Astrocyte (in vitro differentiated cells and primary cell): ENCODE measurements around the gene RAD51B.

Source experiments
- CTCF ChIP-seq: IDR thresholded peaks from 2 replicates; pipeline ENCODE4 v1.5.1; 2011; ENCODE audit warnings: low read depth, mild to moderate bottlenecking, inconsistent platforms, low read length, moderate library complexity; ENCODE audit not compliant: insufficient read depth
- EZH2 ChIP-seq: IDR thresholded peaks from 2 replicates; pipeline ENCODE4 v1.6.1; 2012; ENCODE audit warnings: mild to moderate bottlenecking, low read length, inconsistent platforms; ENCODE audit not compliant: insufficient read depth

DNA sequence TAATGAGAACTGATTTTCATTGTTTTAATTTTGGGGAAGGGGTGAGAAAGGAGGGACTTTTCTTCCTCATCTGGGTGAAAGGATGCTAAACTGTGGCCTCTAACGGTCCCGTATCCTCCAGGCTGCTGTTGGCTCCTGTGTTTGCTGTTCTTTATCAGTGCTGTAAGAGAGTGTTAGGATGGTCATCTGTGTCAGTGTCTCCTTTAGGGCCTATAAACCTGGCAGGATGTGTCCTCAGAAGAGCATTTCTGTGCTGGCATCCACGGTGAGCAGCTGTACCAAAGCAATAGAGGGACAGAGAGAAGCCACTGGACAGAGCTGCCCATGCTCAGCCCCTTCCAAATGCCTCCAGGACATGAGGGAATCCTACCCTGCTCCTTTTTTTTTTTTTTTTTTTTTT is 720.2 kb downstream of the RAD51B start:
- TF ChIP-seq CTCF: no peak
- TF ChIP-seq EZH2: no peak
